HL-60 (cell line): ENCODE data around the gene HRH3.

Experiments
- DNase-seq, 2 experiments: peaks; one replicate each; pipeline ENCODE4 v3.0.0-alpha.2; 2010 to 2020; ENCODE audit warnings: low read depth in 1 of 2, low spot score in 1 of 2
- H3K27ac ChIP-seq: fragments of 250-450 bp; sonication (Bioruptor Pico); replicated peaks from 2 replicates; pipeline ENCODE4 v1.5.1; 2020; ENCODE audit warnings: mild to moderate bottlenecking, moderate library complexity
- H3K27me3 ChIP-seq: fragments of 250-450 bp; sonication (Bioruptor Pico); 2 replicates; pipeline ENCODE4 v1.5.1; 2021; ENCODE audit warnings: mild to moderate bottlenecking, moderate library complexity; ENCODE audit not compliant: insufficient read depth, poor library complexity, severe bottlenecking
- H3K4me3 ChIP-seq: replicated peaks from 2 replicates; pipeline ENCODE4 v1.5.1; 2011; ENCODE audit warnings: mild to moderate bottlenecking, control low read depth, low read length; ENCODE audit not compliant: insufficient read depth
- GABPA ChIP-seq: IDR thresholded peaks from 2 replicates; pipeline ENCODE4 v1.6.1; 2012; ENCODE audit warnings: low read depth
- POLR2AphosphoS5 ChIP-seq: IDR thresholded peaks from 2 replicates; pipeline ENCODE4 v1.6.1; 2012; ENCODE audit warnings: low read depth
- SPI1 ChIP-seq: IDR thresholded peaks from 2 replicates; pipeline ENCODE4 v1.6.1; 2012; ENCODE audit warnings: low read depth, mild to moderate bottlenecking, borderline replicate concordance
- TF ChIP-seq, protein P1 (sequence below): IDR thresholded peaks from 2 replicates; pipeline ENCODE4 v1.6.1; 2012; ENCODE audit warnings: low read depth; ENCODE audit not compliant: insufficient replicate concordance
- TF ChIP-seq, protein P2 (sequence below): IDR thresholded peaks from one replicate; pipeline ENCODE4 v1.5.1; 2011; ENCODE audit warnings: low read length, control low read depth, inconsistent platforms; ENCODE audit not compliant: insufficient read depth

HRH3 gene

DNA sequence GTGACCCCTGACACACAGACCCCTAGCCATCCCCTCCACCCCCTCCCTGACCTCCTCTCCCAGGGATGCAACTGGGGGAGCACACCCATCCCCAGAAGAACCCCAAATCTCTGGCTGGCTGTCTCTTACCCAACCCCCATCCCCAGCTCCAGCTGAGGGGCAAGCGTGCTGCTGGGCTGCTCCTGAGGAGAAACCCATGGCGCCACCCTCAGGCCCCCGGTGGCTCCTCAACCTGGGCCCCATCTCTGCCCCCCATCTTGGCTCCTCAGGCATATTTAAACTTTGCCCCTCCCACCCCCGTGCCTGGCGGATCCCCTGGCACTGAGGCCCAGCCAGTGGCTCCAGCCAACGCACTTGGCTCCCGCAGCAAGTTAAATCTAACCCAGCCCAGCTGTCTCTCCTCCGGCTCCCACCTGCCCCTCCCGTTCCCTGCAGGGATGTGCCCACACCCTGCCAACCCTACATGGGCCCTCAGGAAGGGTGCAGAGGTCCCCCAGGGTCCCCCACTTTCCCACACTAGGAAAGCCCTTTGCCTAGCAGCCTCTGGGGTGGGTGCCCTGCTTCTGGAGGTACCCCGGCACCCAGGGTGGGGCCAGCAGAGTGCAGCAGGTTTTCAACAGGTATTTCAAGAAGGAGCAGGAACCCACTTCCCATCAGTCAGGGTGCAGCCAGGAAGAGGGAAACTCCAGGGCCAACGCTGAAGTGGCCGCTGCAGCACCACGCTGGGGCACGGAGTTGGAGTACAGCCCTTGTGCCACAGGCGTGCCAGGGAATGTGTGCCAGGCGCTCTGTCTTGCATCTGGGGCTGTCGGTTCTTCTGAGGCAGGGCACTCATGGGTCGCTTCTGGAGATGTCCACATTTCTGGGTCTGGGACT, 12.9 kb upstream of the HRH3 start:
- DNase-seq: no peak
- TF ChIP-seq SPI1 (no peak), POLR2AphosphoS5 (no peak), GABPA (no peak)
- TF ChIP-seq, protein P1, sequence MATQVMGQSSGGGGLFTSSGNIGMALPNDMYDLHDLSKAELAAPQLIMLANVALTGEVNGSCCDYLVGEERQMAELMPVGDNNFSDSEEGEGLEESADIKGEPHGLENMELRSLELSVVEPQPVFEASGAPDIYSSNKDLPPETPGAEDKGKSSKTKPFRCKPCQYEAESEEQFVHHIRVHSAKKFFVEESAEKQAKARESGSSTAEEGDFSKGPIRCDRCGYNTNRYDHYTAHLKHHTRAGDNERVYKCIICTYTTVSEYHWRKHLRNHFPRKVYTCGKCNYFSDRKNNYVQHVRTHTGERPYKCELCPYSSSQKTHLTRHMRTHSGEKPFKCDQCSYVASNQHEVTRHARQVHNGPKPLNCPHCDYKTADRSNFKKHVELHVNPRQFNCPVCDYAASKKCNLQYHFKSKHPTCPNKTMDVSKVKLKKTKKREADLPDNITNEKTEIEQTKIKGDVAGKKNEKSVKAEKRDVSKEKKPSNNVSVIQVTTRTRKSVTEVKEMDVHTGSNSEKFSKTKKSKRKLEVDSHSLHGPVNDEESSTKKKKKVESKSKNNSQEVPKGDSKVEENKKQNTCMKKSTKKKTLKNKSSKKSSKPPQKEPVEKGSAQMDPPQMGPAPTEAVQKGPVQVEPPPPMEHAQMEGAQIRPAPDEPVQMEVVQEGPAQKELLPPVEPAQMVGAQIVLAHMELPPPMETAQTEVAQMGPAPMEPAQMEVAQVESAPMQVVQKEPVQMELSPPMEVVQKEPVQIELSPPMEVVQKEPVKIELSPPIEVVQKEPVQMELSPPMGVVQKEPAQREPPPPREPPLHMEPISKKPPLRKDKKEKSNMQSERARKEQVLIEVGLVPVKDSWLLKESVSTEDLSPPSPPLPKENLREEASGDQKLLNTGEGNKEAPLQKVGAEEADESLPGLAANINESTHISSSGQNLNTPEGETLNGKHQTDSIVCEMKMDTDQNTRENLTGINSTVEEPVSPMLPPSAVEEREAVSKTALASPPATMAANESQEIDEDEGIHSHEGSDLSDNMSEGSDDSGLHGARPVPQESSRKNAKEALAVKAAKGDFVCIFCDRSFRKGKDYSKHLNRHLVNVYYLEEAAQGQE: no peak
- TF ChIP-seq, protein P2, sequence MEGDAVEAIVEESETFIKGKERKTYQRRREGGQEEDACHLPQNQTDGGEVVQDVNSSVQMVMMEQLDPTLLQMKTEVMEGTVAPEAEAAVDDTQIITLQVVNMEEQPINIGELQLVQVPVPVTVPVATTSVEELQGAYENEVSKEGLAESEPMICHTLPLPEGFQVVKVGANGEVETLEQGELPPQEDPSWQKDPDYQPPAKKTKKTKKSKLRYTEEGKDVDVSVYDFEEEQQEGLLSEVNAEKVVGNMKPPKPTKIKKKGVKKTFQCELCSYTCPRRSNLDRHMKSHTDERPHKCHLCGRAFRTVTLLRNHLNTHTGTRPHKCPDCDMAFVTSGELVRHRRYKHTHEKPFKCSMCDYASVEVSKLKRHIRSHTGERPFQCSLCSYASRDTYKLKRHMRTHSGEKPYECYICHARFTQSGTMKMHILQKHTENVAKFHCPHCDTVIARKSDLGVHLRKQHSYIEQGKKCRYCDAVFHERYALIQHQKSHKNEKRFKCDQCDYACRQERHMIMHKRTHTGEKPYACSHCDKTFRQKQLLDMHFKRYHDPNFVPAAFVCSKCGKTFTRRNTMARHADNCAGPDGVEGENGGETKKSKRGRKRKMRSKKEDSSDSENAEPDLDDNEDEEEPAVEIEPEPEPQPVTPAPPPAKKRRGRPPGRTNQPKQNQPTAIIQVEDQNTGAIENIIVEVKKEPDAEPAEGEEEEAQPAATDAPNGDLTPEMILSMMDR: no peak
- Histone ChIP-seq H3K27ac (no peak overlapping the region), H3K4me3 (no peak overlapping the region), H3K27me3 (no peaks in the 10 kb centered on the region)

DNA sequence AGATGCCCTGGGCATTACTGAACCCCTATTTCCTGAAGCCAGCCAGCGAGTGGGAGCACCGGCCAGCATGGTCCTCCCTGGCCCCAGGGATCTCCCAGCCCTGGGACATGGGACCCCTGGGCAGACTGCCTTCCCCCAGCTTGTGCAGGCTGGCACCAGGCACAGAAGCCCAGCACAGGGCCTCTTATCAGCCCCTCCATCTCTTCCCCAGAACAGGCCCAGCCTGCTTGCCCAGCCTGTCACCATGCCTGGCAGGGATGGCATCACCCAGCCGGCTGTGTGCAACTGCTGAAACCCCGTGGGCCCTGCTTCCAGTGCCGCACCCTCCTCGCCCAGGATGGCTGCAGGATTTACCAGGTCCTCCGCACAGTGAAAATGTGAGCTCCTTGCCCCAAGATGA, 12.1 kb upstream of the HRH3 start:
- Histone ChIP-seq H3K4me3 (no peak overlapping the region), H3K27ac (no peak overlapping the region), H3K27me3 (no peaks in the 10 kb centered on the region)
- TF ChIP-seq SPI1: no peak
- TF ChIP-seq POLR2AphosphoS5: no peak
- TF ChIP-seq GABPA: no peak
- TF ChIP-seq, protein P1: no peak
- TF ChIP-seq, protein P2: no peak
- no peak for DNase-seq

DNA sequence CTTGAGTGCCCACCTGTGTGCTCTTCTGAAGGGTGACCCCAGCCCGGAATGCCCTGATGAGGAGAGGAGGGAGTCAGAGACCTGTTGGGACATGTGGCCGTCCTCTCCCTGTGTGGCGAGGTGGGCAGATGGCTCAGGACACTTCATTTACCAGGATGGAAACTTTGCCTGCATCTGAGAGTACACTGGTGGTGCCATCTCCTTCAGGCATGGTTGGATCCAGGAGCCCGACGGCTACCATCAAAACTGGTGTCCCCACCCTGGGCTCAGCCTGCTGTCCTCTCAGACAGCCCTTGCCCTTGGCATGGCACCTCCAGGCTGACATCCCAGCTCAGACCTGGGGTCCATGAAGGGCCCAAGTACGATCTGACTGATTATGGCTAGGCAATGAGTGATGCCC, 11.2 kb upstream of the HRH3 start:
- H3K4me3 ChIP-seq: no peak overlapping the region
- H3K27ac ChIP-seq: no peak overlapping the region
- no peaks in the 10 kb centered on the region for H3K27me3 ChIP-seq
- no peak for DNase-seq
- TF ChIP-seq POLR2AphosphoS5 (no peak), SPI1 (no peak), GABPA (no peak)
- TF ChIP-seq, protein P1: no peak
- TF ChIP-seq, protein P2: no peak
